ENCODE measurements around the gene OGDHL.
A peak's percentile ranks its signal among the peaks of the same experiment; 100 is the strongest.
"Not testable (repeated sequence)": the region's sequence is repeated elsewhere in the genome, so short reads cannot be mapped to it uniquely, and the experiment has no call there.

Gene OGDHL

DNA sequence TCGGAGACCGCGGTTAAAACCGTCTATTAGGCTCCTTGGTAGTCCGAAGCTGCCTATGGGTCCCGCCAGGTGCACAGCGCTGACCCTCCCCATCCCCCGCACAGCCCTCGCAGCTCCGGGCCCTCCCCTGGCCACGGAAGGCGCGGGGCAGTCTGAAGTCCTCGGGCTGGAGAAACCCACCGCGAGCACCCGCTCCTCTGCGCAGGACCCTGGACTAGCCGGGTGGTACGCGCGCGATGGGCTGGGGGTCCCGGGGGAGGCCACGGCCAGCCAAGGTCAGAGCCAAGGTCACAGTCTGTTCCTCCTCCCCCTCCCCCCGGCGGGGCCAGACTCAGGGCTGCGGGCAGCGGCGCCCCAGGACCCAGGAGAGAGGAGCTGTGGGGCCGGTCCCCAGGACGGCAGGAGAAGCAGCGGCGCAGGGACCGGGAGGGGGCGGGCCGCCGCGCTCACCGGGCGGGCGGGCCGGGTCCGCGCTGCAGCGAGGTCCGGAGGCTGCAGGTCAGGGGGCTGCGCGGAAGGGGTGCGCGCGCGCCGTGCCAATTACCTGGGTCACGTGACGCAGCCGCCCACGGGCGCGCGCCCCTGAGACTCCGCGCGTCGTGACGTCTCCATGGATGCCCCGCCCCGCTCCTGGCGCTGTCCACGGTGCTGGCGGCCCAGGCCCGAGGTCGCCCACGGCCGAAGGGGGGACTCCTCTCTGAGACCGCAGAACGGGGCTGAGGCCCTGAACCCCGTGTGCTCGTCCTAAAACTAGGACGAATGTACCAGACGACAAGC is at the start of gene OGDHL:
Gene OGDHL, minus strand, starts transcription at position 535 of the 777 bp plus-strand sequence. CDS start 3,731 bp downstream, outside the sequence.
- Mint-ChIP-seq H3K9me3 (no peaks in the 10 kb centered on the region), H3K27ac (no peak within 1 kb of the TSS), H3K36me3 (ENCODE audit: low read depth) (no peaks in the 10 kb centered on the region), H3K4me1 (no peaks in the 10 kb centered on the region), H3K4me3 (peak within 1 kb of the TSS; percentile 45), H3K27me3 (peaks cover 38% of the 10 kb centered on the region)
- DNase-seq (peak; percentile 74), ATAC-seq (peak; percentile 53)

DNA sequence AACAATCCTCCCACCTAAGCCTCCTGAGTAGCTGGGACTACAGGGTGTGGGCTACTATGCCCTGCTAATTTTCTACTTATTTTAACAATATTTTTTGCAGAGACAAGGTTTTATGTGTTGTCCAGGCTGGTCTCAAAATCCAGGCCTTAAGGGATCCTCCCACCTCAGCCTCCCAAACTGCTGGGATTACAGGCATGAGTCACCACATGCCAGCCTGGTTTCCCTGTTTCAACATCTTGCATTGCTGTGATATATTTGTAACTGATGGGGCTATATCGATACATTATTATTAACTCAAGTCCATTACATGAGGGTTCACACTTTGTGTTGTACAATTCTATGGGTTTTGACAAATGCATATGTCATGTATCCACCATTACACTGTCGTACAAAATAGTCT is 41.9 kb upstream of the OGDHL start:
- no peaks in the 10 kb centered on the region for H3K4me1 Mint-ChIP-seq
- H3K27ac Mint-ChIP-seq = no peak overlapping the region
- H3K9me3 Mint-ChIP-seq = peaks cover 8% of the 10 kb centered on the region
- ATAC-seq = no peak
- H3K4me3 Mint-ChIP-seq = no peak overlapping the region
- DNase-seq = no peak
- peaks cover 11% of the 10 kb centered on the region for H3K27me3 Mint-ChIP-seq
- no peaks in the 10 kb centered on the region for H3K36me3 Mint-ChIP-seq (ENCODE audit: low read depth)

- ATAC-seq = no peak
- H3K4me1 Mint-ChIP-seq = no peaks in the 10 kb centered on the region
- H3K9me3 Mint-ChIP-seq = no peaks in the 10 kb centered on the region
- no peak overlapping the region for H3K27ac Mint-ChIP-seq
- H3K27me3 Mint-ChIP-seq = peaks cover 13% of the 10 kb centered on the region
- DNase-seq = no peak
- H3K4me3 Mint-ChIP-seq = no peak overlapping the region
- no peaks in the 10 kb centered on the region for H3K36me3 Mint-ChIP-seq (ENCODE audit: low read depth)
These were observed 36.2 kb upstream of the OGDHL start for GRCh38 chr10:49798275-49798674.

- Mint-ChIP-seq H3K27me3 (no peaks in the 10 kb centered on the region), H3K4me1 (no peaks in the 10 kb centered on the region)
These were observed 29.0 kb upstream of the OGDHL start for GRCh38 chr10:49791100-49791499.

GRCh38 chr10:49784681-49785080 is 22.6 kb upstream of the OGDHL start:
- ATAC-seq = no peak
- Mint-ChIP-seq H3K36me3 (ENCODE audit: low read depth) (no peaks in the 10 kb centered on the region), H3K9me3 (no peaks in the 10 kb centered on the region), H3K27me3 (peaks cover 4% of the 10 kb centered on the region), H3K27ac (no peak overlapping the region), H3K4me1 (no peaks in the 10 kb centered on the region), H3K4me3 (no peak overlapping the region)
- no peak for DNase-seq

More at GRCh38 chr10:49791100-49791499, 29.0 kb upstream of the OGDHL start:
- DNase-seq = no peak
- no peaks in the 10 kb centered on the region for H3K9me3 Mint-ChIP-seq
- no peaks in the 10 kb centered on the region for H3K36me3 Mint-ChIP-seq (ENCODE audit: low read depth)
- H3K27ac Mint-ChIP-seq = no peak overlapping the region
- no peak for ATAC-seq
- H3K4me3 Mint-ChIP-seq = no peak overlapping the region

- H3K4me1 Mint-ChIP-seq = no peaks in the 10 kb centered on the region
- H3K27me3 Mint-ChIP-seq = peaks cover 4% of the 10 kb centered on the region
- H3K9me3 Mint-ChIP-seq = no peaks in the 10 kb centered on the region
- DNase-seq (no peak), ATAC-seq (no peak)
- H3K36me3 Mint-ChIP-seq (ENCODE audit: low read depth) = no peaks in the 10 kb centered on the region
- no peak overlapping the region for H3K4me3 Mint-ChIP-seq
- no peak overlapping the region for H3K27ac Mint-ChIP-seq
These were observed 21.5 kb upstream of the OGDHL start for GRCh38 chr10:49783645-49784044.

- ATAC-seq (no peak), DNase-seq (no peak)
- H3K4me1 Mint-ChIP-seq = no peaks in the 10 kb centered on the region
These were observed 19.1 kb upstream of the OGDHL start for GRCh38 chr10:49781247-49781646.

DNA sequence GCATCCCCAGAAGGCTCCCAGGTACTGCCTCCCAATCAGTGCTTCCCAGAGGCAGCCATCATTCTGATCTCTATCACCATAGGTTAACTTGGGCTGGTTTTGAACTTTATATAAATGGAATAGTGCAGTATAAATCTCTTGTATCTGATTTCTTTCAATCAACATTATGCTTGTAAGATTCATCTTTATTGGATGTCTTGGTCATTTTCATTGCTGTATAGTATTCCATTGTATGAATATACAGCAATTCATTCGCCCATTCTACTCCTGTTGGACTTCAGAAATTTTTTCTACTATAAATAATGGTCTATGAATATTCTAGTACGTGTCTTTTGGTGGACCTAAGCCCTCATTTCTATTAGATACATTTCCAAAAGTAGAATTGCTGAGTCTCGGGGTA is 16.1 kb upstream of the OGDHL start:
- no peak overlapping the region for H3K4me3 Mint-ChIP-seq
- H3K4me1 Mint-ChIP-seq = no peaks in the 10 kb centered on the region
- peaks cover 6% of the 10 kb centered on the region for H3K9me3 Mint-ChIP-seq
- H3K27ac Mint-ChIP-seq = no peak overlapping the region
- peaks cover 14% of the 10 kb centered on the region for H3K27me3 Mint-ChIP-seq
- H3K36me3 Mint-ChIP-seq (ENCODE audit: low read depth) = no peaks in the 10 kb centered on the region
- no peak for ATAC-seq
- no peak for DNase-seq

More at GRCh38 chr10:49781247-49781646, 19.1 kb upstream of the OGDHL start:
- Mint-ChIP-seq H3K4me3 (no peak overlapping the region), H3K36me3 (ENCODE audit: low read depth) (no peaks in the 10 kb centered on the region), H3K9me3 (peaks cover 6% of the 10 kb centered on the region), H3K27ac (no peak overlapping the region), H3K27me3 (peaks cover 9% of the 10 kb centered on the region)

DNA sequence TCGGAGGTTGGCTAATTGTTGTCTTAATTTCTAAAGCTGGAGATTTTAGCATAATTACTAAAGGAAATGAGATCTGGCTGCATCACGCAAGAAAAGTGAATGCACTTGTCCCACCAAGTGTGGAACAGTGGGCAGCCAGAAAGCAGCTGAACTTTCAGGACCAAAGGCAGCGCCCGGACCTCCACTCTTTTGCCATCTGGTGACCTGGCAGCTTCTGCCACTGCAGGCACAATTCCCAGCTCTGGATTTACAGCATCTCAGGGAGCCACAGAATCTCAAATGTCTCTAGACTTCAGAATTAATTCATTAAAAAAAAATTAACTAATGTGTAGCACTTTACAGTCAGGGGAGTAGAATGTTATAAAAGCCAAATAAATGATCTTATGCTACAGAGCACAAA is 14.7 kb upstream of the OGDHL start:
- H3K4me3 Mint-ChIP-seq = no peak overlapping the region
- peaks cover 15% of the 10 kb centered on the region for H3K27me3 Mint-ChIP-seq
- H3K27ac Mint-ChIP-seq = no peak overlapping the region
- H3K9me3 Mint-ChIP-seq = peaks cover 6% of the 10 kb centered on the region
- ATAC-seq (no peak), DNase-seq (no peak)
- no peaks in the 10 kb centered on the region for H3K4me1 Mint-ChIP-seq
- no peaks in the 10 kb centered on the region for H3K36me3 Mint-ChIP-seq (ENCODE audit: low read depth)

GRCh38 chr10:49775014-49775413 is 12.9 kb upstream of the OGDHL start:
- no peak overlapping the region for H3K27ac Mint-ChIP-seq
- H3K4me3 Mint-ChIP-seq = no peak overlapping the region
- peaks cover 19% of the 10 kb centered on the region for H3K27me3 Mint-ChIP-seq
- H3K36me3 Mint-ChIP-seq (ENCODE audit: low read depth) = no peaks in the 10 kb centered on the region
- ATAC-seq (no peak), DNase-seq (no peak)
- peaks cover 6% of the 10 kb centered on the region for H3K9me3 Mint-ChIP-seq
- H3K4me1 Mint-ChIP-seq = peaks cover 3% of the 10 kb centered on the region

- peaks cover 26% of the 10 kb centered on the region for H3K27me3 Mint-ChIP-seq
- H3K36me3 Mint-ChIP-seq (ENCODE audit: low read depth); H3K27ac Mint-ChIP-seq; H3K4me1 Mint-ChIP-seq; DNase-seq; H3K4me3 Mint-ChIP-seq; H3K9me3 Mint-ChIP-seq; ATAC-seq: not testable (repeated sequence)
These were observed 10.8 kb upstream of the OGDHL start for GRCh38 chr10:49772944-49773343.

GRCh38 chr10:49771046-49771445 is 8.9 kb upstream of the OGDHL start:
- H3K4me1 Mint-ChIP-seq; DNase-seq; H3K4me3 Mint-ChIP-seq; H3K27ac Mint-ChIP-seq; ATAC-seq; H3K9me3 Mint-ChIP-seq; H3K36me3 Mint-ChIP-seq (ENCODE audit: low read depth): not testable (repeated sequence)
- peaks cover 37% of the 10 kb centered on the region for H3K27me3 Mint-ChIP-seq

GRCh38 chr10:49769692-49770091 is 7.6 kb upstream of the OGDHL start:
- H3K27me3 Mint-ChIP-seq = peaks cover 35% of the 10 kb centered on the region
- H3K9me3 Mint-ChIP-seq = no peaks in the 10 kb centered on the region
- H3K36me3 Mint-ChIP-seq (ENCODE audit: low read depth) = no peaks in the 10 kb centered on the region
- H3K4me1 Mint-ChIP-seq = peaks cover 3% of the 10 kb centered on the region
- H3K4me3 Mint-ChIP-seq = no peak overlapping the region
- H3K27ac Mint-ChIP-seq = no peak overlapping the region
- DNase-seq (no peak), ATAC-seq (no peak)

DNA sequence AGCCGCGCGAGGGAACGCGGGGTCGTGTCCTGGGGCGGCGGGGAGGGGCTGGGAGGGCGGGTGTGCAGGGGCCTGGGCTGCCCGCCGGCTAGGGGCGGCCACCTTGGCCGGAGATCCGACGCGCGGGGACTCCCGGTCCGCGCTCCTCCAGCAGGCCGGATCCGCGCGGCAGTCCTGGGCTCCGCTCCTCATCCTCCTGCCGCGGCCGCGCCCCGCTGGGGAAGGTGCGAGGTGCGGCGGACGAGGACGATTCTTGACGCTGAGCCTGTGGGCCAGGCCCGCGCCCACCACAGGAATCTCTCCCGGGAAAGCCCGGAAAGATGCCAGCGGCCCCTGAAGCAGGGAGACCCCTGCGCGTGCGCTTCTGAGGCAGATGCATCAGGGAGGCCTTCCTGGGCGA is 6.6 kb upstream of the OGDHL start:
- Mint-ChIP-seq H3K4me3 (no peak overlapping the region), H3K27me3 (peaks cover 34% of the 10 kb centered on the region), H3K27ac (no peak overlapping the region), H3K9me3 (no peaks in the 10 kb centered on the region), H3K36me3 (ENCODE audit: low read depth) (no peaks in the 10 kb centered on the region), H3K4me1 (peaks cover 3% of the 10 kb centered on the region)
- no peak for DNase-seq
- no peak for ATAC-seq

GRCh38 chr10:49768329-49768728 is 6.2 kb upstream of the OGDHL start:
- Mint-ChIP-seq H3K27me3 (peaks cover 38% of the 10 kb centered on the region), H3K27ac (no peak overlapping the region), H3K4me1 (peaks cover 3% of the 10 kb centered on the region), H3K9me3 (no peaks in the 10 kb centered on the region), H3K36me3 (ENCODE audit: low read depth) (no peaks in the 10 kb centered on the region), H3K4me3 (no peak overlapping the region)
- ATAC-seq (no peak), DNase-seq (no peak)
